Choroid plexus epithelial cell (primary cell): ENCODE measurements around the gene RSPRY1.
A peak's percentile ranks its signal among the peaks of the same experiment; 100 is the strongest.

Experiments
- DNase-seq: peaks from one replicate; pipeline ENCODE4 v3.0.0-alpha.2; 2010; ENCODE audit warnings: low read depth
- H3K4me3 ChIP-seq: 2 replicates; pipeline ENCODE4 v1.5.1; 2011; ENCODE audit warnings: low read depth, mild to moderate bottlenecking, control low read depth, low read length, moderate library complexity
- TF ChIP-seq, protein P1 (sequence below): conservative IDR thresholded peaks from 2 replicates; pipeline ENCODE4 v1.5.1; 2011; ENCODE audit warnings: low read depth, mild to moderate bottlenecking, control low read depth, inconsistent platforms, low read length, moderate library complexity

Gene RSPRY1

DNA sequence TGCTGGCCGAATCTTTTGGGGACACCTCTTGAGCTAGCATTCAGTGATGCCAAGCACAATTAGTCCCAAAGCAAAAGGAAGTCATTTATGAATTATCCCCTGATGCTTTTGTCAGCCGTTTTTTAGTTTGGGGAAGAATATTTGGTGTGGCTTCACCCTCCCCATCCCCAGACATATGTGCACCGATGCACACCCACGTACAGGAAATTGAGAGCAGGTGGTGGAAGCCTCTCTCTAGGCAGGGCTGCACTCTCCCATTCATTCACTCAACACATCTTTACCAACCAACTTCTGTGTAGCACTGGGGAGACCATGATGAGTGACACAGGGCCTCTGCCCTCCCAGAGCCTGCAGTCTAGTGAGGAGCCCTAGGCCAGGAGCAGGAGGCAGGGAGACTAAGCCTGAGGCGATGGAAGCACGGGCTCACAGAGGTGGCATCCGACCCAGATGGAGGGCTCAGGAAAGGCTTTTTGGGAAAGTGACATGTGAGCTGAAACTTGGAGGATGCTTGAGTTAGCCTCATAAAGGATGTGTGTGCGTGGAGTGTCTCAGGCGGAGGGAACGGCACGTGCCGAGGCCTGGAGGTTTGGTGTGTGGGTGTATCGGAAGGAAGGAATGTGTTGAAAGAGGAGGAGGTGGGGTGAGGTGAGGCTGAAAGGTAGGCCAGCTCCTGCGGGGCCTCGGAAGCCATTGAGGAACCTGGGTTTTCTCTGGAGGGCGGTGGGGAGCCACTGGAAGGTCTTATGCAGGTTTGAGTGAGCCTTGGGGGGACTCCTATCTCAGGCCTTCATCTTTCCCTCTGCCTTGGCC lies 44.1 kb upstream of the RSPRY1 start:
- DNase-seq = no peak
- TF ChIP-seq, protein P1, sequence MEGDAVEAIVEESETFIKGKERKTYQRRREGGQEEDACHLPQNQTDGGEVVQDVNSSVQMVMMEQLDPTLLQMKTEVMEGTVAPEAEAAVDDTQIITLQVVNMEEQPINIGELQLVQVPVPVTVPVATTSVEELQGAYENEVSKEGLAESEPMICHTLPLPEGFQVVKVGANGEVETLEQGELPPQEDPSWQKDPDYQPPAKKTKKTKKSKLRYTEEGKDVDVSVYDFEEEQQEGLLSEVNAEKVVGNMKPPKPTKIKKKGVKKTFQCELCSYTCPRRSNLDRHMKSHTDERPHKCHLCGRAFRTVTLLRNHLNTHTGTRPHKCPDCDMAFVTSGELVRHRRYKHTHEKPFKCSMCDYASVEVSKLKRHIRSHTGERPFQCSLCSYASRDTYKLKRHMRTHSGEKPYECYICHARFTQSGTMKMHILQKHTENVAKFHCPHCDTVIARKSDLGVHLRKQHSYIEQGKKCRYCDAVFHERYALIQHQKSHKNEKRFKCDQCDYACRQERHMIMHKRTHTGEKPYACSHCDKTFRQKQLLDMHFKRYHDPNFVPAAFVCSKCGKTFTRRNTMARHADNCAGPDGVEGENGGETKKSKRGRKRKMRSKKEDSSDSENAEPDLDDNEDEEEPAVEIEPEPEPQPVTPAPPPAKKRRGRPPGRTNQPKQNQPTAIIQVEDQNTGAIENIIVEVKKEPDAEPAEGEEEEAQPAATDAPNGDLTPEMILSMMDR = no peak

DNA sequence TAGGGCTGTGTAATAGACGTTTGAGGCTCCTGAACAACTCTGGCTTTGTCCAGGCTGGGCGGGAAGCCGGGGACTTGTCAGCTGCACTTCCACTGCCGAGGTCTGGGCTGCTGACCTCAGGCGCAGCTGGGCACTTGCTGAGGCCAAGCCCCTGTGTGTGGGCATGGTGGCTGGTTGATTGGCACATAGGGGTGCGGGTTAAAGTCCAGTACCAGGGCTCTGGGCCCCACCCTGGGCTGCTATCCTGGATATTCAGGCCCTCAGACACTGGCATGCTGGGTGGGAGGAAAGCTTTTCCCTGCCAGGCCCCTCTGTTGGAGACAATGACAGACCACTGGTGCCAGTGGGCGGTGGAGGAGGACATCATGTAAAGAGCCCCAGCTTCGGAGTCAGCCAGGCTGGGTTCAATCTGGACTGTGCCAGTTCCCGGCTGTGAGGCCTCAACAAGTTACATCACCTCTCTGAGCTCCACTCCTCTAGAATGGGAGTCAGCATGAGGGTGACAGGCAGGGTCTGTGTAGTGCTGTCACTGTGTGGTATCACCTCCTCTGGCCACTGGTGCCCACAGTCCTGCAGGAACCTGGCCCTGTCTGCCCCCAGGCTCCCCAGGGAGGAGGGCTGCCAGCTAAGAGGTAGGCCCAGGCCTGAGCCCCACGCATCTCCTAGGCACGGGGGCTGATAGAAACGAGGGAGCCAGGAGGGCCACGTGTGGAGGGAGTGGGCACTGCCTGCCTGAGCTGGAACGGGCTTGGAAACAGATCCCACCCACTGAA lies 42.8 kb upstream of the RSPRY1 start:
- TF ChIP-seq, protein P1 = no peak
- no peak overlapping the region for H3K4me3 ChIP-seq
- no peak for DNase-seq

More for the DNA sequence above, 44.1 kb upstream of the RSPRY1 start:
- H3K4me3 ChIP-seq = no peak overlapping the region

DNA sequence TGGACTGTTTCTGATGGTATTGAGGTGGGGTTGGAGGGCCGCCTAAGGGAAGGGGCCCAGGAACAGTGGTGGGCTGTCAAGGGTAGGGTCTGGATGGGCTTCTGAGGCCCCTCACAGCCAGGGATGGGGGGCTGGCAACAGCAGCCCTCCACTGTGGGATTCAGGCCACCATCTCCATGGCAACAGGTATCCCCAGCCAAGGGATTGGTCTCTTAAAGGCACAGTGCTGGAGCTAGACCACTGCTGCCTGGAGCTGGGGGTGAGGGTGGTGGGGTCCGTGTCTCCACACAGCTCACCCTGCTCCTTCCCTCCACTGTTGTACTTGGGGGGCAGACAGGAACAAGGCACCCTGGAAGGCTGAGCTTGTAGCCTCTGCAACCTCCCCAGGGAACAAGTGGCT lies 42.1 kb upstream of the RSPRY1 start:
- DNase-seq = no peak
- H3K4me3 ChIP-seq = no peak overlapping the region
- TF ChIP-seq, protein P1 = no peak

DNA sequence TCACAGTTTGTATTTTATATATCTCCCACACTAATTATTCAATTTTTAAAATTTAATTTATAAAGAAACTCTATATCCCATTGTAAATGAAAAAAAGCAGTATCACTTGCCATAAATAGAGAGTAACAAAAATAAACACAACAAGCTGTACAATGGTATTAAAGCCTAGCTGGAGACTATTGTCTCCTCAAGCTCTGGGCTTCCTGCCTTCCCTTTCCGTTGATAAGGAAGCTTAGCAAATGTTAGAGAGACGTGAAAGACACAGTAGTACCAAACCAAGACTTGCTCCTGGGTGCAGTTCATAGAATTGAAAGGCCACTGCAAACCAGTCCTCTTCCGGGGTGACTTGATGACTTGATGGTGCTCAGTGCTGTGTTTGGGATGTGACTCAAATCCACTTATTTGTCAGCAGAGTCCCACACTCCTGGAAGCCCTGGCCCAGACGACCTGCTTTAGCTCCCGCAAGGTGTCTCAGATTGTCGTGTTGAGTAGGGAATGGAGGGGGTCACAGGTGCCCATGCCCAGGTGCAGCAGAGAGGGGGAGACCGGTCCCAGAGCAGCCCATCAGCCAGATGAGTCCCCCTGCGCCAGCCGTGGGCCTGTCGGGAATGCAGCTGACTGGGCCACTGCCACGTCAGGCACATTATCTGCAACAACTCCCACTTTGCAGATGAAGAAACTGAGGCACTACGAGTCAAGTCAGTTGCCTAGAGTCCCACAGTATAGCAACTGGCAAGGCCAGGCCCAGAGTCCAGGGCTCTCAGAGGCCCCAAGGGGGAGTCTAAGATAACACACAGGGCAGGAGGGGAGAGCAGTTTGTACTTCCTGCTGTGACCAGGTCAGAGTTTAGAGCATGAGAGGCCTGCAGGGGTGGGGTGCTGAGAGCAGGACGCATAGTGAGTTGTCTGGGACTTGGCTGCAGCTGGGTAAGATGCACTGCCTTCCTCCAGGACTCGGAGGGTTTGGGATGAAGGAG lies 40.8 kb upstream of the RSPRY1 start:
- no peak for DNase-seq
- no peak overlapping the region for H3K4me3 ChIP-seq
- TF ChIP-seq, protein P1 = no peak

DNA sequence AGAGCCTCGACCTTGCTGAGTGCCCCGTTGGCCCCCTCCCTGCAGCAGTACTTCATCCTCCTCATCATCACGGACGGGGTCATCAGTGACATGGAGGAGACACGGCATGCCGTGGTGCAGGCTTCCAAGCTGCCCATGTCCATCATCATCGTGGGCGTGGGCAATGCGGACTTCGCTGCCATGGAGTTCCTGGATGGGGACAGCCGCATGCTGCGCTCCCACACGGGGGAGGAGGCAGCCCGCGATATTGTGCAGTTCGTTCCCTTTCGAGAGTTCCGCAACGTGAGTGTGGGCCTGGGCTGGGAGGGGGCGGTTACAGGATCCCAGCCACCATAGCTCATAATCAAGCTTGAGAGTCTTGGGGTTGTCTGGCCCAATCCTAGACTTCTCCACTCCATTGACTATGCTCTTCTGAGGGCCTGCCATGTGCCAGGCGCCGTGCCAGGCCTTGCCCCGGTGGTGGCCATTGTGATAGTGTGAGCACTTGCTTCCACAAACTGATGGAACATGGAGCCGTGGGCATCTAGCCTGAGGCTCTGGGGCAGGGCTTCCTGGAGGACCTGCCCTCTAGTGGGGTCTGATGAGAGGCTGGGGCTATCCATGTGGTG lies 40.0 kb upstream of the RSPRY1 start:
- no peak overlapping the region for H3K4me3 ChIP-seq
- TF ChIP-seq, protein P1 = no peak
- no peak for DNase-seq

DNA sequence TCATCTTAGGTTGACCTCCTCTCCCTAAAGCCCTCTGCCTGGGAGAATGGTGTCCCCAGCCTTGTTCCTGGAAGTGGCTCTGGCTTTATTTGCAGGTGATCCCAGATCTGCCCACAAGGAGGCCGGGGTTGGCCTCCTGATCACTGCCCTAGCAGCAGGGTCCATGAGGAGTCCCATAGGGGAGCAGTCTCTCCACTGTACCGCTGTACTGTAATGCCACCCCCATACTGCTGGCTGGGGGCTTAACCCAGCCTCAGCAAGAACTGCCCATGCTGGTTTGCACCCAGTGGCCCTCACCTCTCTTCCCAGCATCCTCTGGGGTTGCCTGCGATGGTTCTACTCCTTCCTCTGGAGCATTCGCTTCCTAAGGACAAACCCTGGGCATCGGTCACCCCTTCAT lies 39.4 kb upstream of the RSPRY1 start:
- no peak for DNase-seq
- TF ChIP-seq, protein P1 = peak; percentile 37
- no peak overlapping the region for H3K4me3 ChIP-seq
